Right ventricle myocardium inferior (tissue), 1 donor: ENCODE results near the gene EXD2. TPM values are rescaled to one million over a fixed set of nuclear protein-coding genes. Genes with fewer than 3 reads are reported as not detected.
"Not testable (repeated sequence)": the region's sequence is repeated elsewhere in the genome, so short reads cannot be mapped to it uniquely, and the experiment has no call there.

Experiments used
- ATAC-seq: fragments of 200-7000 bp; cut with Tn5 transposase; one replicate; pipeline ENCODE4 v1.9.1; 2020; ENCODE audit warnings: mild to moderate bottlenecking, moderate library complexity
- DNase-seq: peaks from one replicate; pipeline ENCODE4 v3.0.0; 2021; ENCODE audit errors: missing footprints
- intact Hi-C: fragments of 100-400 bp; cut with DNase I; formaldehyde crosslinking; loops from one replicate; pipeline ENCODE4 v1.11.0; 2022
- total RNA-seq: library from RNA; stranded (reverse); fragmentation: NEBNext Ultra II Directional; extraction: Animal tissue kit (Norgen Biotek cat#: 25700); gene quantifications from one replicate; pipeline ENCODE4 v1.2.1, GENCODE V29; 2021
- donor health status: DM: no; HTN: yes; CAD: no; lungs with severe emphysema.

EXD2 gene
- total RNA-seq, 1 donor from 2014 or later = 17.0 TPM

- intact Hi-C loops = no loop called here
- ATAC-seq = no peak
- DNase-seq = no peak
Observed at GRCh38 chr14:69266572-69267345, 75.5 kb downstream of the EXD2 start.

GRCh38 chr14:69267492-69267891, 76.2 kb downstream of the EXD2 start:
- DNase-seq (no peak), ATAC-seq (no peak)
- intact Hi-C loops = no loop called here

GRCh38 chr14:69268223-69268622, 76.9 kb downstream of the EXD2 start:
- intact Hi-C loops = no loop called here
- no peak for DNase-seq

GRCh38 chr14:69268763-69269162, 77.5 kb downstream of the EXD2 start:
- DNase-seq (no peak), ATAC-seq (no peak)
- intact Hi-C loops = no loop called here

More at GRCh38 chr14:69268223-69268622, 76.9 kb downstream of the EXD2 start:
- peak; percentile 53 for ATAC-seq

GRCh38 chr14:69269381-69269780, 78.1 kb downstream of the EXD2 start:
- DNase-seq = no peak
- intact Hi-C loops = no loop called here
- ATAC-seq = no peak

- intact Hi-C loops = no loop called here
- DNase-seq (no peak), ATAC-seq (no peak)
Observed at GRCh38 chr14:69270097-69270496, 78.8 kb downstream of the EXD2 start.

GRCh38 chr14:69270795-69271708, 79.8 kb downstream of the EXD2 start:
- DNase-seq (no peak), ATAC-seq (peak; percentile 18)
- intact Hi-C loops = no loop called here

GRCh38 chr14:69274321-69274720, 83.0 kb downstream of the EXD2 start:
- intact Hi-C loops = no loop called here
- peak; percentile 72 for ATAC-seq
- no peak for DNase-seq

- DNase-seq = no peak
- ATAC-seq = no peak
- intact Hi-C loops = no loop called here
Observed at GRCh38 chr14:69275331-69275730, 84.0 kb downstream of the EXD2 start.

- DNase-seq, ATAC-seq, intact Hi-C loops: not testable (repeated sequence)
Observed at GRCh38 chr14:69277356-69277755, 86.1 kb downstream of the EXD2 start.

GRCh38 chr14:69280746-69281291, 89.5 kb downstream of the EXD2 start:
- DNase-seq = no peak
- ATAC-seq = no peak
- intact Hi-C loops = no loop called here

- DNase-seq = no peak
- peak; percentile 77 for ATAC-seq
- intact Hi-C loops = no loop called here
Observed at GRCh38 chr14:69281450-69282169, 90.3 kb downstream of the EXD2 start.

GRCh38 chr14:69282448-69282847, 91.2 kb downstream of the EXD2 start:
- intact Hi-C loops = no loop called here
- DNase-seq (no peak), ATAC-seq (no peak)

- DNase-seq (no peak), ATAC-seq (peak; percentile 32)
- intact Hi-C loops = no loop called here
Observed at GRCh38 chr14:69284170-69284569, 92.9 kb downstream of the EXD2 start.

- no peak for DNase-seq
- intact Hi-C loops = no loop called here
- ATAC-seq = no peak
Observed at GRCh38 chr14:69285661-69286255, 94.5 kb downstream of the EXD2 start.

GRCh38 chr14:69287098-69288010, 96.1 kb downstream of the EXD2 start:
- DNase-seq (no peak), ATAC-seq (peak; percentile 13)
- intact Hi-C loops = loop anchor here (1.0 kb wide), 1 partner anchor 26 kb away; no protein-coding TSS in a partner anchor

- intact Hi-C loops = loop anchor here (1.0 kb wide), 1 partner anchor 27 kb away; no protein-coding TSS in a partner anchor
- peak; percentile 63 for ATAC-seq
Observed at GRCh38 chr14:69288011-69288771, 96.9 kb downstream of the EXD2 start.

More at GRCh38 chr14:69288011-69288771, 96.9 kb downstream of the EXD2 start:
- no peak for DNase-seq
